ENCODE data around the gene TALDO1. TPM values are rescaled to one million over a fixed set of nuclear protein-coding genes. Genes with fewer than 3 reads are reported as not detected.

TALDO1 gene
- total RNA-seq, result 179 and 256 TPM in 2 replicates

GRCh38 chr11:747158-748006 is at the start of gene TALDO1:
TALDO1 (plus strand) TSS chr11:747464; CDS start chr11:747482, 18 bp downstream.

GRCh38 chr11:705646-706438 is 41.4 kb upstream of the TALDO1 start, which contains the start of gene EPS8L2:
EPS8L2 (plus strand) TSS chr11:706231; CDS start chr11:709408, 3,177 bp downstream.

GRCh38 chr11:777288-778255 is 30.3 kb downstream of the TALDO1 start, which contains the start of gene GATD1:
GATD1 (minus strand) TSS chr11:777487; CDS start chr11:777462, 25 bp downstream.

GRCh38 chr11:789943-790342 is 42.7 kb downstream of the TALDO1 start, which contains the start of gene CEND1:
CEND1 (minus strand) TSS chr11:790090; CDS start chr11:788576, 1,514 bp downstream.

GRCh38 chr11:798093-798713 is 50.9 kb downstream of the TALDO1 start, which contains the start of gene SLC25A22:
SLC25A22 (minus strand) TSS chr11:798281; CDS start chr11:795006, 3,275 bp downstream.

GRCh38 chr11:809287-810039 is 62.2 kb downstream of the TALDO1 start, which contains the start of gene RPLP2:
RPLP2 (plus strand) TSS chr11:809967; CDS start chr11:810235, 268 bp downstream.

Other genes with a start within 250 kb of the TALDO1 start
- gene RNH1, start 240.2 kb upstream of the TALDO1 start, total RNA-seq, result 265 and 319 TPM in 2 replicates
- gene HRAS, start 211.9 kb upstream of the TALDO1 start, total RNA-seq, result 42.5 and 64.7 TPM in 2 replicates
- 0.33 and 2.3 TPM in 2 replicates for gene LRRC56, start 209.9 kb upstream of the TALDO1 start, total RNA-seq
- 0.65 and 7.2 TPM in 2 replicates for gene LMNTD2, start 186.7 kb upstream of the TALDO1 start, total RNA-seq
- 63.9 and 121 TPM in 2 replicates for gene RASSF7, start 186.5 kb upstream of the TALDO1 start, total RNA-seq
- gene PHRF1, start 171.0 kb upstream of the TALDO1 start, total RNA-seq, result 25.1 and 25.4 TPM in 2 replicates
- gene IRF7, start 131.5 kb upstream of the TALDO1 start, total RNA-seq, result 24.3 and 35.4 TPM in 2 replicates
- gene CDHR5, start 122.5 kb upstream of the TALDO1 start, total RNA-seq, result under 0.01 and 3.9 TPM in 2 replicates
- 3.5 TPM in 1 of 2 replicates, not detected in the other for gene SCT, start 120.3 kb upstream of the TALDO1 start, total RNA-seq
- not detected in 2 replicates for gene DRD4, start 110.2 kb upstream of the TALDO1 start, total RNA-seq
- 52.5 and 78.3 TPM in 2 replicates for gene DEAF1, start 52.2 kb upstream of the TALDO1 start, total RNA-seq
- 12.2 and 45.6 TPM in 2 replicates for gene TMEM80, start 51.6 kb upstream of the TALDO1 start, total RNA-seq
- 104 and 173 TPM in 2 replicates for gene EPS8L2, start 41.2 kb upstream of the TALDO1 start, total RNA-seq
- gene GATD1, start 30.0 kb downstream of the TALDO1 start, total RNA-seq, result 36.2 and 64.3 TPM in 2 replicates
- gene CEND1, start 42.6 kb downstream of the TALDO1 start, total RNA-seq, result 0.38 TPM in 1 of 2 replicates, not detected in the other
- 16.7 and 25.6 TPM in 2 replicates for gene SLC25A22, start 50.8 kb downstream of the TALDO1 start, total RNA-seq
- gene PIDD1, start 57.8 kb downstream of the TALDO1 start, total RNA-seq, result 17.7 and 21.0 TPM in 2 replicates
- 1,149 and 1,462 TPM in 2 replicates for gene RPLP2, start 62.5 kb downstream of the TALDO1 start, total RNA-seq
- gene PNPLA2, start 71.5 kb downstream of the TALDO1 start, total RNA-seq, result 26.4 and 49.6 TPM in 2 replicates
- gene CRACR2B, start 80.5 kb downstream of the TALDO1 start, total RNA-seq, result 5.7 and 20.4 TPM in 2 replicates
- 919 and 948 TPM in 2 replicates for gene CD151, start 85.5 kb downstream of the TALDO1 start, total RNA-seq
- gene POLR2L, start 95.1 kb downstream of the TALDO1 start, total RNA-seq, result 256 and 373 TPM in 2 replicates
- 167 and 224 TPM in 2 replicates for gene TSPAN4, start 95.4 kb downstream of the TALDO1 start, total RNA-seq
- 84.4 and 96.6 TPM in 2 replicates for gene CHID1, start 163.3 kb downstream of the TALDO1 start, total RNA-seq
- 56.2 and 89.5 TPM in 2 replicates for gene AP2A2, start 178.4 kb downstream of the TALDO1 start, total RNA-seq

Data from mesangial cell (primary cell).